T-helper 1 cell treated with Interleukin-12 subunit alpha and Interleukin-12 subunit beta and Interleukin-4 antibody, amounts not matched to agents 30 μg/mL and 1 μg/mL, for 36 hours (primary cell): ENCODE measurements around the gene LRIG3.

ENCODE experiments used
- H3K27ac Mint-ChIP-seq: one replicate; pipeline ENCODE4 v1.8.0; 2021; ENCODE audit warnings: mild to moderate bottlenecking, mixed read lengths
- H3K27me3 Mint-ChIP-seq: one replicate; pipeline ENCODE4 v1.8.0; 2021; ENCODE audit warnings: low read depth, mixed read lengths
- H3K36me3 Mint-ChIP-seq: one replicate; pipeline ENCODE4 v1.8.0; 2021; ENCODE audit warnings: low read depth, mixed read lengths
- H3K4me1 Mint-ChIP-seq: one replicate; pipeline ENCODE4 v1.8.0; 2021; ENCODE audit warnings: low read depth, mixed read lengths
- H3K4me3 Mint-ChIP-seq: one replicate; pipeline ENCODE4 v1.8.0; 2021; ENCODE audit warnings: mild to moderate bottlenecking, moderate library complexity, mixed read lengths
- H3K9me3 Mint-ChIP-seq: one replicate; pipeline ENCODE4 v1.8.0; 2021; ENCODE audit warnings: mixed read lengths

Gene LRIG3, protein sequence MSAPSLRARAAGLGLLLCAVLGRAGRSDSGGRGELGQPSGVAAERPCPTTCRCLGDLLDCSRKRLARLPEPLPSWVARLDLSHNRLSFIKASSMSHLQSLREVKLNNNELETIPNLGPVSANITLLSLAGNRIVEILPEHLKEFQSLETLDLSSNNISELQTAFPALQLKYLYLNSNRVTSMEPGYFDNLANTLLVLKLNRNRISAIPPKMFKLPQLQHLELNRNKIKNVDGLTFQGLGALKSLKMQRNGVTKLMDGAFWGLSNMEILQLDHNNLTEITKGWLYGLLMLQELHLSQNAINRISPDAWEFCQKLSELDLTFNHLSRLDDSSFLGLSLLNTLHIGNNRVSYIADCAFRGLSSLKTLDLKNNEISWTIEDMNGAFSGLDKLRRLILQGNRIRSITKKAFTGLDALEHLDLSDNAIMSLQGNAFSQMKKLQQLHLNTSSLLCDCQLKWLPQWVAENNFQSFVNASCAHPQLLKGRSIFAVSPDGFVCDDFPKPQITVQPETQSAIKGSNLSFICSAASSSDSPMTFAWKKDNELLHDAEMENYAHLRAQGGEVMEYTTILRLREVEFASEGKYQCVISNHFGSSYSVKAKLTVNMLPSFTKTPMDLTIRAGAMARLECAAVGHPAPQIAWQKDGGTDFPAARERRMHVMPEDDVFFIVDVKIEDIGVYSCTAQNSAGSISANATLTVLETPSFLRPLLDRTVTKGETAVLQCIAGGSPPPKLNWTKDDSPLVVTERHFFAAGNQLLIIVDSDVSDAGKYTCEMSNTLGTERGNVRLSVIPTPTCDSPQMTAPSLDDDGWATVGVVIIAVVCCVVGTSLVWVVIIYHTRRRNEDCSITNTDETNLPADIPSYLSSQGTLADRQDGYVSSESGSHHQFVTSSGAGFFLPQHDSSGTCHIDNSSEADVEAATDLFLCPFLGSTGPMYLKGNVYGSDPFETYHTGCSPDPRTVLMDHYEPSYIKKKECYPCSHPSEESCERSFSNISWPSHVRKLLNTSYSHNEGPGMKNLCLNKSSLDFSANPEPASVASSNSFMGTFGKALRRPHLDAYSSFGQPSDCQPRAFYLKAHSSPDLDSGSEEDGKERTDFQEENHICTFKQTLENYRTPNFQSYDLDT

GRCh38 chr12:58920102-58920960 lies at the start of gene LRIG3:
Gene LRIG3 (minus strand): TSS chr12:58920504. CDS start chr12:58920235, 269 bp downstream.
- Mint-ChIP-seq H3K36me3 (no peaks in the 10 kb centered on the region), H3K9me3 (no peaks in the 10 kb centered on the region), H3K4me1 (no peaks in the 10 kb centered on the region), H3K27me3 (peaks cover 50% of the 10 kb centered on the region), H3K4me3 (peak within 1 kb of the TSS; percentile 60), H3K27ac (no peak within 1 kb of the TSS)

- no peaks in the 10 kb centered on the region for H3K9me3 Mint-ChIP-seq
- H3K4me3 Mint-ChIP-seq = no peak overlapping the region
- no peaks in the 10 kb centered on the region for H3K36me3 Mint-ChIP-seq
- H3K27ac Mint-ChIP-seq = no peak overlapping the region
- H3K27me3 Mint-ChIP-seq = no peaks in the 10 kb centered on the region
- H3K4me1 Mint-ChIP-seq = no peaks in the 10 kb centered on the region
Measured at GRCh38 chr12:58969237-58969636, 48.9 kb upstream of the LRIG3 start.

DNA sequence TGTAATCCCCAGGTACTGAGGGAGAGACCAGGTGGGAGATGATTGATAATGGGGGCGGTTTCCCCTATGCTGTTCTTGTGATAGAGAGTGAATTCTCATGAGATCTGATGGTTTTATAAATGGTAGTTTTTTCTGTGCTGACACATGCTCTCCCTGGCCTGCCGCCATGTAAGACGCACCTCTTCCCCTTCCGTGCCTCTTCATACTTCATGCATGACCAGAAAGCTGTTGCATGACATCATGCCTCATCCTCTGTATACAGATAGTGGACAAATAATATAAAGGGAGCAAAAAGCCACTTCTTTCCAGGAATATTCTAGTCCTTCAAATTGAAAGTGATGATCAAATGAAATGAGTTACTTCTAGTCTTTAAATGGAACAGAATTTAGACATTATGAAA lies 47.3 kb upstream of the LRIG3 start:
- H3K27ac Mint-ChIP-seq = no peak overlapping the region
- H3K4me1 Mint-ChIP-seq = no peaks in the 10 kb centered on the region
- no peaks in the 10 kb centered on the region for H3K27me3 Mint-ChIP-seq
- no peaks in the 10 kb centered on the region for H3K36me3 Mint-ChIP-seq
- no peaks in the 10 kb centered on the region for H3K9me3 Mint-ChIP-seq
- H3K4me3 Mint-ChIP-seq = no peak overlapping the region

- H3K9me3 Mint-ChIP-seq = no peaks in the 10 kb centered on the region
- no peaks in the 10 kb centered on the region for H3K27me3 Mint-ChIP-seq
- no peaks in the 10 kb centered on the region for H3K4me1 Mint-ChIP-seq
- H3K27ac Mint-ChIP-seq = no peak overlapping the region
- no peak overlapping the region for H3K4me3 Mint-ChIP-seq
- H3K36me3 Mint-ChIP-seq = no peaks in the 10 kb centered on the region
Measured at GRCh38 chr12:58966939-58967338, 46.6 kb upstream of the LRIG3 start.

- no peaks in the 10 kb centered on the region for H3K9me3 Mint-ChIP-seq
- no peaks in the 10 kb centered on the region for H3K4me1 Mint-ChIP-seq
- no peak overlapping the region for H3K27ac Mint-ChIP-seq
- no peaks in the 10 kb centered on the region for H3K27me3 Mint-ChIP-seq
- no peaks in the 10 kb centered on the region for H3K36me3 Mint-ChIP-seq
- H3K4me3 Mint-ChIP-seq = no peak overlapping the region
Measured at GRCh38 chr12:58965568-58965967, 45.3 kb upstream of the LRIG3 start.

- no peaks in the 10 kb centered on the region for H3K36me3 Mint-ChIP-seq
- no peaks in the 10 kb centered on the region for H3K4me1 Mint-ChIP-seq
- no peak overlapping the region for H3K27ac Mint-ChIP-seq
- H3K4me3 Mint-ChIP-seq = no peak overlapping the region
- no peaks in the 10 kb centered on the region for H3K27me3 Mint-ChIP-seq
- no peaks in the 10 kb centered on the region for H3K9me3 Mint-ChIP-seq
Measured at GRCh38 chr12:58963844-58964243, 43.5 kb upstream of the LRIG3 start.

- H3K36me3 Mint-ChIP-seq = no peaks in the 10 kb centered on the region
- no peak overlapping the region for H3K4me3 Mint-ChIP-seq
- no peaks in the 10 kb centered on the region for H3K9me3 Mint-ChIP-seq
Measured at GRCh38 chr12:58961906-58962305, 41.6 kb upstream of the LRIG3 start.

GRCh38 chr12:58961166-58961565 lies 40.9 kb upstream of the LRIG3 start:
- no peak overlapping the region for H3K4me3 Mint-ChIP-seq
- no peaks in the 10 kb centered on the region for H3K27me3 Mint-ChIP-seq
- H3K36me3 Mint-ChIP-seq = no peaks in the 10 kb centered on the region
- no peak overlapping the region for H3K27ac Mint-ChIP-seq
- H3K4me1 Mint-ChIP-seq = no peaks in the 10 kb centered on the region
- H3K9me3 Mint-ChIP-seq = no peaks in the 10 kb centered on the region

More at GRCh38 chr12:58961906-58962305, 41.6 kb upstream of the LRIG3 start:
- no peak overlapping the region for H3K27ac Mint-ChIP-seq
- H3K4me1 Mint-ChIP-seq = no peaks in the 10 kb centered on the region
- no peaks in the 10 kb centered on the region for H3K27me3 Mint-ChIP-seq

- Mint-ChIP-seq H3K36me3 (no peaks in the 10 kb centered on the region), H3K27ac (no peak overlapping the region), H3K4me1 (no peaks in the 10 kb centered on the region), H3K27me3 (no peaks in the 10 kb centered on the region), H3K9me3 (no peaks in the 10 kb centered on the region), H3K4me3 (no peak overlapping the region)
Measured at GRCh38 chr12:58959639-58960300, 39.5 kb upstream of the LRIG3 start.

- H3K27me3 Mint-ChIP-seq = no peaks in the 10 kb centered on the region
- H3K27ac Mint-ChIP-seq = no peak overlapping the region
- H3K9me3 Mint-ChIP-seq = no peaks in the 10 kb centered on the region
- no peaks in the 10 kb centered on the region for H3K36me3 Mint-ChIP-seq
- H3K4me3 Mint-ChIP-seq = no peak overlapping the region
- no peaks in the 10 kb centered on the region for H3K4me1 Mint-ChIP-seq
Measured at GRCh38 chr12:58957298-58957697, 37.0 kb upstream of the LRIG3 start.

GRCh38 chr12:58955849-58956248 lies 35.5 kb upstream of the LRIG3 start:
- H3K4me1 Mint-ChIP-seq = no peaks in the 10 kb centered on the region
- H3K27me3 Mint-ChIP-seq = no peaks in the 10 kb centered on the region
- no peak overlapping the region for H3K27ac Mint-ChIP-seq
- no peaks in the 10 kb centered on the region for H3K9me3 Mint-ChIP-seq
- no peaks in the 10 kb centered on the region for H3K36me3 Mint-ChIP-seq
- no peak overlapping the region for H3K4me3 Mint-ChIP-seq

DNA sequence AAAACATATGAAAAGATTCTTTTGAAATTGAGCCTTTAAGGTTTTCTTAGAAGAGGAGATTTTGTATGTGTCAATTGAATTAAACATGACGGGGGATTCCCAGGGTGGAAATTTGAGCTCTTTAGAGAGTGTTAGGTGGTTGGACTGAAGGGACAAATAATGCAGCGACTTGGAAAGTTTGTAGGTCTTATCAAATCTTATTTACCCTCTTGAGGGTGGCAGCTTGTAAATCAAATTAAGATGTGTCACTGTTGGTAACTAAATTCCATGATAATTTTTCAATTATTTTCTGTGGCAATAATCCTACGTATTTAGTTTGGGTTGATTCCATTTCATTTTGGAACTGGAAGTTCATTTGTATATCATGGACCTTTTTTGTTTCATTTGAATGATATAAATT lies 33.7 kb upstream of the LRIG3 start:
- Mint-ChIP-seq H3K4me3 (no peak overlapping the region), H3K27ac (no peak overlapping the region), H3K27me3 (no peaks in the 10 kb centered on the region), H3K4me1 (no peaks in the 10 kb centered on the region), H3K9me3 (no peaks in the 10 kb centered on the region), H3K36me3 (no peaks in the 10 kb centered on the region)

GRCh38 chr12:58950739-58951100 lies 30.4 kb upstream of the LRIG3 start:
- H3K27ac Mint-ChIP-seq = no peak overlapping the region
- no peaks in the 10 kb centered on the region for H3K27me3 Mint-ChIP-seq
- no peaks in the 10 kb centered on the region for H3K36me3 Mint-ChIP-seq
- H3K4me3 Mint-ChIP-seq = no peak overlapping the region
- H3K4me1 Mint-ChIP-seq = no peaks in the 10 kb centered on the region
- H3K9me3 Mint-ChIP-seq = peaks cover 12% of the 10 kb centered on the region
